H1 (cell line): ENCODE data around the gene TNFRSF8. TPM values are rescaled to one million over a fixed set of nuclear protein-coding genes. Genes with fewer than 3 reads are reported as not detected.

Source experiments
- CTCF ChIA-PET: fragments of 300-600 bp; sonication (Branson Sonifier 250); formaldehyde crosslinking; loops from one replicate; lab custom pipeline; 2021; ENCODE audit not compliant: partially characterized antibody; lab: Charles Lee
- POLR2A ChIA-PET: fragments of 300-600 bp; sonication (Branson Sonifier 250); formaldehyde crosslinking; loops from one replicate; lab custom pipeline; 2021; ENCODE audit warnings: inconsistent platforms; ENCODE audit not compliant: partially characterized antibody; lab: Charles Lee
- DNase-seq, 2 experiments: peaks; one replicate each; pipeline versions ENCODE4 v3.0.0 to v3.0.0-alpha.2; 2010 to 2022; ENCODE audit warnings: low spot score in 2 of 2, low read depth in 1 of 2, mixed read lengths in 1 of 2
- FAIRE-seq: peaks from 2 replicates; lab custom pipeline; 2011; peaks lifted over from hg19 to GRCh38; lab: Jason Lieb, UNC
- H2AFZ ChIP-seq: 2 replicates; pipeline ENCODE4 v1.8.1; 2012; ENCODE audit warnings: low read length, inconsistent platforms
- H2AK5ac ChIP-seq: 2 replicates; pipeline ENCODE4 v1.6.1; 2013; ENCODE audit warnings: low read depth, low read length
- H2BK120ac ChIP-seq: replicated peaks from 2 replicates; pipeline ENCODE3; 2013; ENCODE audit warnings: low read depth, low read length, inconsistent platforms
- H2BK12ac ChIP-seq: 2 replicates; pipeline ENCODE4 v1.6.1; 2013; ENCODE audit warnings: low read depth, low read length
- H2BK15ac ChIP-seq: 2 replicates; pipeline ENCODE4 v1.6.1; 2013; ENCODE audit warnings: low read length
- H2BK20ac ChIP-seq: 2 replicates; pipeline ENCODE4 v1.6.1; 2013; ENCODE audit warnings: low read length
- H2BK5ac ChIP-seq: 2 replicates; pipeline ENCODE4 v1.6.1; 2013; ENCODE audit warnings: low read depth, low read length
- H3K14ac ChIP-seq: 2 replicates; pipeline ENCODE4 v1.6.1; 2013; ENCODE audit warnings: inconsistent platforms; ENCODE audit not compliant: insufficient read length
- H3K18ac ChIP-seq: 2 replicates; pipeline ENCODE4 v1.6.1; 2013; ENCODE audit warnings: low read length; ENCODE audit errors: extremely low read depth
- H3K23ac ChIP-seq: 2 replicates; pipeline ENCODE4 v1.6.1; 2013; ENCODE audit warnings: inconsistent platforms; ENCODE audit not compliant: insufficient read length
- H3K23me2 ChIP-seq: 2 replicates; pipeline ENCODE4 v1.6.1; 2013; ENCODE audit warnings: low read depth, low read length
- H3K27ac ChIP-seq: 2 replicates; pipeline ENCODE4 v1.6.1; 2011; ENCODE audit warnings: low read depth, low read length, inconsistent platforms
- H3K27me3 ChIP-seq, 4 experiments: replicated peaks in 1 of 4; 1 replicate in 1 of 4; 2 replicates in 3 of 4; pipeline versions ENCODE4 v1.6.1 to v1.8.1; 2011 to 2013; ENCODE audit warnings: low read length in 3 of 4, mild to moderate bottlenecking in 3 of 4, inconsistent platforms in 2 of 4, mixed read lengths in 2 of 4, moderate library complexity in 1 of 4; ENCODE audit not compliant: control insufficient read depth in 3 of 4, insufficient read depth in 3 of 4; ENCODE audit errors: extremely low read depth in 1 of 4
- H3K36me3 ChIP-seq, 4 experiments: 2 replicates each; pipeline versions ENCODE4 v1.6.1 to v1.8.1; 2011 to 2013; ENCODE audit warnings: mild to moderate bottlenecking in 4 of 4, low read length in 3 of 4, moderate library complexity in 2 of 4, control low read depth in 1 of 4, inconsistent platforms in 1 of 4; ENCODE audit not compliant: insufficient read depth in 4 of 4, control insufficient read depth in 2 of 4
- H3K4ac ChIP-seq: replicated peaks from 2 replicates; pipeline ENCODE3; 2013; ENCODE audit warnings: low read length, low read depth, mixed read lengths, inconsistent platforms; ENCODE audit not compliant: insufficient read length
- H3K4me1 ChIP-seq, 4 experiments: replicated peaks in 1 of 4; 1 replicate in 1 of 4; 2 replicates in 3 of 4; pipeline versions ENCODE4 v1.6.1 to v1.8.1; 2011 to 2013; ENCODE audit warnings: low read length in 3 of 4, inconsistent platforms in 2 of 4, mixed read lengths in 1 of 4; ENCODE audit not compliant: insufficient read depth in 4 of 4, control insufficient read depth in 3 of 4
- H3K4me2 ChIP-seq, 2 experiments: 2 replicates each; pipeline versions ENCODE4 v1.6.1 to v1.8.1; 2011 to 2013; ENCODE audit warnings: low read depth in 2 of 2, low read length in 2 of 2, control low read depth in 1 of 2, inconsistent platforms in 1 of 2, mild to moderate bottlenecking in 1 of 2; ENCODE audit not compliant: insufficient read depth in 1 of 2
- H3K4me3 ChIP-seq, 4 experiments: fragments of 200-600, 300-600 bp in 1 of 4; sonication (generic), shearing (Covaris generic), sonication (Bioruptor Twin) in 1 of 4; 2 replicates each; pipeline versions ENCODE4 v1.5.1 to v1.8.1; 2011 to 2016; ENCODE audit warnings: low read length in 4 of 4, low read depth in 3 of 4, control low read depth in 2 of 4, inconsistent platforms in 2 of 4, mild to moderate bottlenecking in 2 of 4, mixed read lengths in 1 of 4, moderate library complexity in 1 of 4; ENCODE audit not compliant: insufficient read depth in 2 of 4; ENCODE audit errors: extremely low read depth in 1 of 4
- H3K56ac ChIP-seq: replicated peaks from 2 replicates; pipeline ENCODE3; 2013; ENCODE audit warnings: low read depth, mild to moderate bottlenecking, mixed read lengths, low read length, inconsistent platforms; ENCODE audit not compliant: insufficient read length
- H3K79me1 ChIP-seq: 2 replicates; pipeline ENCODE4 v1.6.1; 2013; ENCODE audit warnings: low read depth, low read length, control low read depth
- H3K79me2 ChIP-seq, 2 experiments: 2 replicates each; pipeline versions ENCODE4 v1.6.1 to v1.8.1; 2012 to 2013; ENCODE audit warnings: low read length in 2 of 2, mild to moderate bottlenecking in 2 of 2, inconsistent platforms in 1 of 2; ENCODE audit not compliant: insufficient read depth in 2 of 2, control insufficient read depth in 1 of 2
- H3K9ac ChIP-seq, 4 experiments: replicated peaks in 1 of 4; 1 replicate in 1 of 4; 2 replicates in 3 of 4; pipeline versions ENCODE4 v1.6.1 to v1.8.1; 2011 to 2013; ENCODE audit warnings: low read depth in 3 of 4, low read length in 3 of 4, control low read depth in 2 of 4, mild to moderate bottlenecking in 2 of 4, moderate library complexity in 2 of 4, inconsistent platforms in 1 of 4; ENCODE audit errors: extremely low read depth in 1 of 4
- H3K9me3 ChIP-seq, 2 experiments: 2 replicates each; pipeline versions ENCODE4 v1.6.1 to v1.8.1; 2012 to 2013; ENCODE audit warnings: mild to moderate bottlenecking in 2 of 2, moderate library complexity in 2 of 2, control low read depth in 1 of 2, inconsistent platforms in 1 of 2, low read depth in 1 of 2, low read length in 1 of 2, mixed read lengths in 1 of 2; ENCODE audit not compliant: insufficient read depth in 2 of 2
- H4K20me1 ChIP-seq, 2 experiments: replicated peaks in 1 of 2; 2 replicates each; pipeline versions ENCODE3 to v1.8.1; 2011 to 2013; ENCODE audit warnings: inconsistent platforms in 2 of 2, low read length in 2 of 2, mild to moderate bottlenecking in 1 of 2; ENCODE audit not compliant: insufficient read depth in 2 of 2, control insufficient read depth in 1 of 2
- H4K5ac ChIP-seq: 2 replicates; pipeline ENCODE4 v1.6.1; 2013; ENCODE audit warnings: low read length, low read depth, mixed read lengths, inconsistent platforms; ENCODE audit not compliant: insufficient read length
- H4K8ac ChIP-seq: 2 replicates; pipeline ENCODE4 v1.8.0; 2013; ENCODE audit warnings: mild to moderate bottlenecking, moderate library complexity, low read length, inconsistent platforms; ENCODE audit not compliant: insufficient read depth; ENCODE audit errors: extremely low read depth
- H4K91ac ChIP-seq: replicated peaks from 2 replicates; pipeline ENCODE3; 2013; ENCODE audit warnings: low read length, mixed read lengths, inconsistent platforms; ENCODE audit not compliant: insufficient read length
- ASH2L ChIP-seq: fragments of 200-600, 300-600 bp; sonication (generic); IDR thresholded peaks from one replicate; pipeline ENCODE4 v1.7.1; 2017; ENCODE audit warnings: low read length
- EP300 ChIP-seq, 2 experiments: IDR thresholded peaks; 1 replicate in 1 of 2; 2 replicates in 1 of 2; pipeline ENCODE4 v1.6.1; 2011 to 2012; ENCODE audit warnings: low read depth in 2 of 2, low read length in 2 of 2, mild to moderate bottlenecking in 2 of 2, borderline replicate concordance in 1 of 2, inconsistent platforms in 1 of 2, moderate library complexity in 1 of 2
- FOSL1 ChIP-seq: IDR thresholded peaks from 2 replicates; pipeline ENCODE4 v1.6.1; 2011; ENCODE audit warnings: mild to moderate bottlenecking, low read depth, low read length, moderate library complexity; ENCODE audit not compliant: insufficient read depth
- SAP30 ChIP-seq: fragments of 300-600 bp; sonication (generic); IDR thresholded peaks from 2 replicates; pipeline ENCODE4 v1.7.1; 2012; ENCODE audit warnings: low read length, moderate library complexity, mild to moderate bottlenecking, inconsistent platforms; ENCODE audit not compliant: insufficient read depth, insufficient replicate concordance
- SIN3A ChIP-seq, 2 experiments: IDR thresholded peaks in 1 of 2; conservative IDR thresholded peaks in 1 of 2; 2 replicates each; pipeline ENCODE4 v1.6.1; 2011 to 2012; ENCODE audit warnings: low read length in 2 of 2, improper control_type of control experiment in 1 of 2, low read depth in 1 of 2, mild to moderate bottlenecking in 1 of 2
- SRF ChIP-seq: IDR thresholded peaks from 2 replicates; pipeline ENCODE4 v1.6.1; 2011; ENCODE audit warnings: mild to moderate bottlenecking, low read depth, low read length, moderate library complexity
- SUZ12 ChIP-seq: fragments of 200-600 bp; sonication (generic); IDR thresholded peaks from 2 replicates; pipeline ENCODE4 v1.6.1; 2012; ENCODE audit warnings: mild to moderate bottlenecking, inconsistent platforms, low read length, moderate library complexity, mixed read lengths
- WGBS, 2 experiments: shearing (Covaris generic) in 1 of 2; methylation state at CpG; one replicate each; pipeline versions ENCODE4 v1.1.6 to v1.1.7; 2013 to 2015; ENCODE audit warnings: low lambda C conversion rate in 2 of 2, mixed read lengths in 2 of 2, inconsistent platforms in 1 of 2, low coverage in 1 of 2, missing lambda C conversion rate in 1 of 2; ENCODE audit not compliant: insufficient replicate concordance in 2 of 2, insufficient coverage in 1 of 2, insufficient read length in 1 of 2; ENCODE audit errors: extremely low coverage in 1 of 2, missing lambda C conversion rate in 1 of 2; 5-methylcytosine and 5-hydroxymethylcytosine counted together
- polyA plus RNA-seq, 7 experiments: library from polyadenylated mRNA; depleted of rRNA in 3 of 7; stranded (reverse) in 5 of 7; unstranded in 2 of 7; fragments of >200 nt in 5 of 7; fragments of 200-250 nt in 2 of 7; gene quantifications; 1 replicate in 5 of 7; 2 replicates in 1 of 7; 4 replicates in 1 of 7; pipeline versions ENCODE4 v1.2.1 to v1.2.3, GENCODE V29; 2011 to 2013; ENCODE audit warnings: missing spikeins in 2 of 7, mixed read lengths in 2 of 7
- total RNA-seq: library from RNA; stranded (reverse); fragmentation: NEBNext Ultra II Directional; extraction: Animal tissue kit (Norgen Biotek cat#: 25700); gene quantifications from 2 replicates; pipeline ENCODE4 v1.2.1, GENCODE V29; 2021
- TF ChIP-seq, protein P1 (sequence below): IDR thresholded peaks from 2 replicates; pipeline ENCODE4 v1.6.1; 2012; ENCODE audit warnings: low read length, inconsistent platforms
- TF ChIP-seq, protein P2 (sequence below): IDR thresholded peaks from 2 replicates; pipeline ENCODE4 v1.6.1; 2012; ENCODE audit warnings: inconsistent platforms

TNFRSF8 gene
- total and polyA plus RNA-seq, 2 of the 8 experiments (the other 6 are each of a cell fraction or from before 2014, with no cell fraction given) = 23.2 to 32.7 TPM

DNA sequence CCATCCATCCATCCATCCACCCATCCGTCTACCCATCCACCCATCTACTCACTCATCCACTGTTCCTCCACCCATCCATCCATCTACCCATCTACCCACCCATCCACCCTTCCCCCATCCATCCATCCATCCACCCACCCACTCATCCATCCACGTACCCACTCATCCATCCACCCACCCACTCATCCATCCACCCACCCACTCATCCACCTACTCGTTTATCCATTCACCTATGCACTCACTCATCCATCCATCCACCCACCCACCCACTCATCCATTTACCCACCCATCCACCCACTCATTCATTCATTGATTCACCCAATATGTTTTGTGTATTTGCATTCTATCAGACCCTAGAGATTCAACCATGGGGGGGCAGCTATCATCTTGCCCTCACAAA lies 27.2 kb downstream of the TNFRSF8 start:
- no peak for DNase-seq
- ChIA-PET CTCF (interaction anchor here (1.1 kb wide), 1 partner anchor 11 kb away, joined by 3 read pairs; no protein-coding TSS in a partner anchor), POLR2A (no interaction called here)
- TF ChIP-seq ASH2L = no peak
- TF ChIP-seq EP300 (IDR thresholded peaks at IDR 0.05; ENCODE audit: borderline replicate concordance in 1 of 2, low read depth in 2 of 2, low read length in 2 of 2) = no peak
- no peak for TF ChIP-seq SRF
- TF ChIP-seq SUZ12 = no peak
- TF ChIP-seq, protein P1, sequence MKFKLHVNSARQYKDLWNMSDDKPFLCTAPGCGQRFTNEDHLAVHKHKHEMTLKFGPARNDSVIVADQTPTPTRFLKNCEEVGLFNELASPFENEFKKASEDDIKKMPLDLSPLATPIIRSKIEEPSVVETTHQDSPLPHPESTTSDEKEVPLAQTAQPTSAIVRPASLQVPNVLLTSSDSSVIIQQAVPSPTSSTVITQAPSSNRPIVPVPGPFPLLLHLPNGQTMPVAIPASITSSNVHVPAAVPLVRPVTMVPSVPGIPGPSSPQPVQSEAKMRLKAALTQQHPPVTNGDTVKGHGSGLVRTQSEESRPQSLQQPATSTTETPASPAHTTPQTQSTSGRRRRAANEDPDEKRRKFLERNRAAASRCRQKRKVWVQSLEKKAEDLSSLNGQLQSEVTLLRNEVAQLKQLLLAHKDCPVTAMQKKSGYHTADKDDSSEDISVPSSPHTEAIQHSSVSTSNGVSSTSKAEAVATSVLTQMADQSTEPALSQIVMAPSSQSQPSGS = no peak
- no peak for TF ChIP-seq SIN3A (conservative IDR thresholded peaks at IDR 0.05 in 1 of 2, IDR thresholded peaks at IDR 0.05 in 1 of 2; ENCODE audit: low read depth in 1 of 2, low read length in 2 of 2)
- TF ChIP-seq SAP30 = no peak
- no peak for TF ChIP-seq FOSL1
- TF ChIP-seq, protein P2, sequence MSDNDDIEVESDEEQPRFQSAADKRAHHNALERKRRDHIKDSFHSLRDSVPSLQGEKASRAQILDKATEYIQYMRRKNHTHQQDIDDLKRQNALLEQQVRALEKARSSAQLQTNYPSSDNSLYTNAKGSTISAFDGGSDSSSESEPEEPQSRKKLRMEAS = no peak

More for the DNA sequence above, 27.2 kb downstream of the TNFRSF8 start:
- H2BK20ac ChIP-seq = no peak overlapping the region
- H3K4me1 ChIP-seq = peaks cover 0 to 2% (median 0%) of the 10 kb centered on the region in 4 experiments; a peak in 3 of 7 replicates
- H3K79me2 ChIP-seq = no peaks in the 10 kb centered on the region; a peak in 1 of 4 replicates
- no peak overlapping the region for H4K8ac ChIP-seq
- no peak overlapping the region; a peak in 1 of 7 replicates for H3K9ac ChIP-seq
- no peak overlapping the region for H2BK15ac ChIP-seq
- H3K23ac ChIP-seq = no peak overlapping the region
- no peak overlapping the region for H4K5ac ChIP-seq
- no peak overlapping the region for H3K27ac ChIP-seq
- peaks cover 0 to 5% (median 0%) of the 10 kb centered on the region in 4 experiments; a peak in 2 of 8 replicates for H3K36me3 ChIP-seq
- no peak overlapping the region for H3K18ac ChIP-seq
- H4K91ac ChIP-seq = no peak overlapping the region
- H3K27me3 ChIP-seq = no peaks in the 10 kb centered on the region
- H3K4ac ChIP-seq = no peak overlapping the region
- no peak overlapping the region for H3K4me2 ChIP-seq
- no peak overlapping the region for H3K4me3 ChIP-seq
- no peak overlapping the region for H3K56ac ChIP-seq
- peaks cover 4 to 12% of the 10 kb centered on the region in 2 experiments for H4K20me1 ChIP-seq
- 83 to 100% methylated on average over 1 to 3 of the region's 3 CpGs for WGBS, 2 experiments
- H3K79me1 ChIP-seq = peaks cover 3% of the 10 kb centered on the region
- H2BK120ac ChIP-seq = no peak overlapping the region
- H3K9me3 ChIP-seq = no peaks in the 10 kb centered on the region
- FAIRE-seq = no peak
- no peak overlapping the region for H2BK12ac ChIP-seq
- H3K23me2 ChIP-seq = peaks cover 11% of the 10 kb centered on the region; the same call in 1 of the 2 replicates
- no peak overlapping the region for H2AFZ ChIP-seq
- H2AK5ac ChIP-seq = no peak overlapping the region
- H3K14ac ChIP-seq = no peak overlapping the region
- no peak overlapping the region for H2BK5ac ChIP-seq
